A673 (cell line): ENCODE data around the gene PABPN1L. TPM values are rescaled to one million over a fixed set of nuclear protein-coding genes. Genes with fewer than 3 reads are reported as not detected.

Source experiments
- BruUV-seq: library from RNA; stranded (reverse); fragments of 400-500 nt; replicated peaks from 2 replicates; lab custom pipeline; 2021; lab: Mats Ljungman, UMichigan
- CTCF ChIA-PET: fragments of 300-600 bp; sonication (Branson Sonifier 250); formaldehyde crosslinking; loops from one replicate; lab custom pipeline; 2022; ENCODE audit warnings: antibody characterized with exemption; lab: Charles Lee
- POLR2A ChIA-PET: fragments of 300-600 bp; sonication (Branson Sonifier 250); formaldehyde crosslinking; loops from one replicate; lab custom pipeline; 2022; ENCODE audit warnings: antibody characterized with exemption; ENCODE audit not compliant: low non-redundant PET; lab: Charles Lee
- DNase-seq: peaks from one replicate; pipeline ENCODE4 v3.0.0-alpha.2; 2015; ENCODE audit warnings: low spot score
- H3K27ac ChIP-seq: fragments of 200-600 bp; sonication (generic); 2 replicates; pipeline ENCODE4 v1.5.1; 2016; ENCODE audit warnings: mixed run types, low read depth, mild to moderate bottlenecking, mixed read lengths, antibody characterized with exemption, low read length; ENCODE audit not compliant: poor library complexity, severe bottlenecking
- H3K27me3 ChIP-seq: fragments of 200-600 bp; sonication (generic); replicated peaks from 2 replicates; pipeline ENCODE4 v1.6.1; 2017; ENCODE audit warnings: mixed run types, low read depth, mild to moderate bottlenecking, mixed read lengths, antibody characterized with exemption, low read length; ENCODE audit not compliant: insufficient read depth, poor library complexity
- H3K36me3 ChIP-seq: fragments of 200-600 bp; sonication (generic); 2 replicates; pipeline ENCODE4 v1.6.1; 2016; ENCODE audit warnings: mixed run types, mild to moderate bottlenecking, mixed read lengths, antibody characterized with exemption, low read length; ENCODE audit not compliant: insufficient read depth, poor library complexity, severe bottlenecking
- H3K4me1 ChIP-seq: fragments of 200-600 bp; sonication (generic); 2 replicates; pipeline ENCODE4 v1.6.1; 2017; ENCODE audit warnings: mixed run types, mild to moderate bottlenecking, mixed read lengths, antibody characterized with exemption, low read length; ENCODE audit not compliant: insufficient read depth, poor library complexity, severe bottlenecking
- H3K4me3 ChIP-seq: fragments of 200-600 bp; sonication (generic); 2 replicates; pipeline ENCODE4 v1.5.1; 2016; ENCODE audit warnings: low read depth, mixed run types, mild to moderate bottlenecking, mixed read lengths, low read length; ENCODE audit not compliant: poor library complexity, severe bottlenecking
- H3K9me3 ChIP-seq: fragments of 200-600 bp; sonication (generic); 2 replicates; pipeline ENCODE4 v1.6.1; 2016; ENCODE audit warnings: mixed run types, low read depth, mild to moderate bottlenecking, mixed read lengths, antibody characterized with exemption, low read length; ENCODE audit not compliant: poor library complexity, severe bottlenecking
- EZH2 ChIP-seq: fragments of 200-600 bp; sonication (generic); IDR thresholded peaks from 2 replicates; pipeline ENCODE4 v1.6.1; 2017; ENCODE audit warnings: borderline replicate concordance, low read depth, mild to moderate bottlenecking, mixed read lengths, antibody characterized with exemption, low read length; ENCODE audit not compliant: poor library complexity, severe bottlenecking
- intact Hi-C: fragments of 100-400 bp; cut with micrococcal nuclease; formaldehyde crosslinking; loops from one replicate; pipeline ENCODE4 v1.10.0; 2022; ENCODE audit not compliant: unreplicated experiment
- total RNA-seq: library from RNA; stranded (reverse); gene quantifications from 2 replicates; pipeline ENCODE4 v1.2.3, GENCODE V29; 2021
- TF ChIP-seq, protein P1 (sequence below): fragments of 300-800, 200-600 bp; sonication (generic); conservative IDR thresholded peaks from 2 replicates; pipeline ENCODE4 v1.5.1; 2017; ENCODE audit warnings: low read depth, mild to moderate bottlenecking, antibody characterized with exemption, low read length, moderate library complexity, mixed read lengths

Gene PABPN1L
- total RNA-seq, 1 experiment from 2014 or later: not detected

GRCh38 chr16:88901718-88902337 lies 35.4 kb upstream of the PABPN1L start:
- Histone ChIP-seq H3K9me3 (no peaks in the 10 kb centered on the region), H3K4me1 (peaks cover 4% of the 10 kb centered on the region), H3K4me3 (no peak overlapping the region), H3K27me3 (no peaks in the 10 kb centered on the region), H3K36me3 (no peaks in the 10 kb centered on the region), H3K27ac (no peak overlapping the region)
- BruUV-seq: no TSS peak
- TF ChIP-seq, protein P1, sequence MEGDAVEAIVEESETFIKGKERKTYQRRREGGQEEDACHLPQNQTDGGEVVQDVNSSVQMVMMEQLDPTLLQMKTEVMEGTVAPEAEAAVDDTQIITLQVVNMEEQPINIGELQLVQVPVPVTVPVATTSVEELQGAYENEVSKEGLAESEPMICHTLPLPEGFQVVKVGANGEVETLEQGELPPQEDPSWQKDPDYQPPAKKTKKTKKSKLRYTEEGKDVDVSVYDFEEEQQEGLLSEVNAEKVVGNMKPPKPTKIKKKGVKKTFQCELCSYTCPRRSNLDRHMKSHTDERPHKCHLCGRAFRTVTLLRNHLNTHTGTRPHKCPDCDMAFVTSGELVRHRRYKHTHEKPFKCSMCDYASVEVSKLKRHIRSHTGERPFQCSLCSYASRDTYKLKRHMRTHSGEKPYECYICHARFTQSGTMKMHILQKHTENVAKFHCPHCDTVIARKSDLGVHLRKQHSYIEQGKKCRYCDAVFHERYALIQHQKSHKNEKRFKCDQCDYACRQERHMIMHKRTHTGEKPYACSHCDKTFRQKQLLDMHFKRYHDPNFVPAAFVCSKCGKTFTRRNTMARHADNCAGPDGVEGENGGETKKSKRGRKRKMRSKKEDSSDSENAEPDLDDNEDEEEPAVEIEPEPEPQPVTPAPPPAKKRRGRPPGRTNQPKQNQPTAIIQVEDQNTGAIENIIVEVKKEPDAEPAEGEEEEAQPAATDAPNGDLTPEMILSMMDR: no peak
- no peak for TF ChIP-seq EZH2
- no peak for DNase-seq
- ChIA-PET POLR2A (no interaction called here), CTCF (no interaction called here)
- intact Hi-C loops: no loop called here

DNA sequence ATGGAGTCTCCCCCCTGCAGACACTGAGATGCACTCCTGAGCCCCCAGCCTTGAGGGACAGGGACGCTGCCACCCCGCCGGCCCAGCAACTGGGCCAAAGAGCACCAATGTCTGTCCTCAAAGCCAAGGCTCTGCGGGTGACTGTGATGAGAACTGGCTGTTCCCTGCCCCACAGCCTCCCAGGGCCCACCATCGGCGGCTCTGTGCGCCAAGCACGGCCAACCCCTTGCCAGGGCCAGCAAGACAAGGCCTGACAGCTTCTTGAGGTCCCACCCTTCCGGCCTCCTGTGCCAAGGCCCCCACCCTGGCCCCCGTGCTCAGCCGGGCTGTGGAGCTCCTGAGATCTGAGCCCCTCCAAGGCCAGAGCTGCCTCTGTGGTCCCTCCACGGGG lies 34.2 kb upstream of the PABPN1L start:
- Histone ChIP-seq H3K27ac (no peak overlapping the region), H3K4me1 (peaks cover 4% of the 10 kb centered on the region), H3K9me3 (no peaks in the 10 kb centered on the region), H3K27me3 (no peaks in the 10 kb centered on the region), H3K36me3 (no peaks in the 10 kb centered on the region), H3K4me3 (no peak overlapping the region)
- BruUV-seq: no TSS peak
- TF ChIP-seq EZH2: no peak
- TF ChIP-seq, protein P1: no peak
- POLR2A ChIA-PET: no interaction called here
- CTCF ChIA-PET: no interaction called here
- intact Hi-C loops: no loop called here
- DNase-seq: no peak

- TF ChIP-seq, protein P1: no peak
- no peak for TF ChIP-seq EZH2
- no peak overlapping the region for H3K4me3 ChIP-seq
- H3K4me1 ChIP-seq: peaks cover under 1% of the 10 kb centered on the region
- H3K9me3 ChIP-seq: no peaks in the 10 kb centered on the region
- ChIA-PET CTCF (interaction anchor here (0.6 kb wide), 1 partner anchor 30 kb away, joined by 4 read pairs; no protein-coding TSS in a partner anchor), POLR2A (no interaction called here)
- BruUV-seq: no TSS peak
- DNase-seq: no peak
- H3K27ac ChIP-seq: no peak overlapping the region
- H3K27me3 ChIP-seq: no peaks in the 10 kb centered on the region
- H3K36me3 ChIP-seq: no peaks in the 10 kb centered on the region
- intact Hi-C loops: no loop called here
Measured at GRCh38 chr16:88899901-88900661, 33.6 kb upstream of the PABPN1L start.
